ENCODE data around the gene FANCC.

- TF ChIP-seq YY1 (IDR thresholded peaks at IDR 0.05; ENCODE audit: insufficient read depth, insufficient read length) (no peak), ZNF274 (IDR thresholded peaks at IDR 0.05; ENCODE audit: low read depth, low read length) (no peak), SUZ12 (IDR thresholded peaks at IDR 0.05; ENCODE audit: extremely low read depth, insufficient read depth, insufficient read length) (no peak)
These were observed 31.9 kb upstream of the FANCC start for GRCh38 chr9:95349091-95350038.
